CD4-positive, alpha-beta T cell treated with Interferon gamma for 1 hour (primary cell): ENCODE measurements around the gene LCP2.

Experiments
- DNase-seq: peaks from one replicate; pipeline ENCODE4 v3.0.0-alpha.2; 2020

Gene LCP2

DNA sequence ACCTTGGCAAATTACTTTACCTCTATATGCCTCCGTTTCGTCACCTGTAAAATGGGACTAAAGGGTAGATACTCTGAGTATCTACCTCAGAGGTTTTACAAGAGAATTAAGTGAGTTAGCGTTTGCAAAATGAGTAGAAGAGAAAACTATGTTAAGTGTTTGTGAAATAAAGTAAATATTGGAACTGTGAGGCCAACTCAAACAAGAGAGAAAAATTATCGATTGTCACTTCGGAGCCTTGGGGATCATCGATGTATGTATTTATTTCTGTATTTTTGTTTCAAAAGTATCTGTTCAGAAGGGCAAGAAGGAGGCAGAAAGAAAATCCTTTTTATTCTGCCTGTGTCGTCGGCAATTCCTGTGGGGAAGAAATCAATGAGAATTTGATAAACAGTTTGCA is 90.6 kb downstream of the LCP2 start:
- no peak for DNase-seq

DNA sequence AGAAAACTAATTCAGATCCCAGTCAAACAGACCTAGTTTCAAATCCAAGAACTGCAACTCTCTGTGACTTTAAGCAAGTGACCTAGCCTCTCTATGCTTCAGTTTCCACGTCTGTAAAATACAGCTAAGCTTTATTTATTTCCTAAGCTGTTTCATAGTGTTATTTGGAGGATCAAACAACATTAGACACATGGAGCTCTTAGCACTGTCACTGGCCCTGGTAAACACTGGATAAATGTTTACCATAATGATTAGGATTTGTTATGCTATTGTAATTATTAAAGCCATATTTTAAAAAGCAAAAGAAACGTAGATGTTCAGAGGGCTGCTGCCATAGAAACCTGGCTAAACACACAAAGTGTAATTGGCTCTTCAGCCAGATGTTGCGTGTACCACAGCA is 91.4 kb downstream of the LCP2 start:
- DNase-seq = no peak

DNA sequence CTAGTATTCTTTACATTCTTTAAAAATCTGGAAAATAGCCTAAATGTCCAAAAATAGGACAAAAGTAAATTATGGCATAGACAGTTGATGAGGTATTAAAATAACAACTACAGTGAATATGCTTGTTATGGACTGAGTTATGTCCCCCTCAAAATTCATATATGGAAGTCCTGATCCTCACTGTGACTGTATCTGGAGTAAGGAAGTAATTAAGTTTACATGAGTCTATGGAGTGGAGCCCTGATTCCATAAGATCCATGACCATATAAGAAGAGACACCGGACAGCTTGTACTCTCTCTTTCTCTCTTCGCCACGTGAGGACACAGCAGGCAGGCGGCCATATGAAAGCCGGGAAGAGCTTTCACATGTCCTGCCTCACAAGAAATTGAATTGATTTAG is 93.4 kb downstream of the LCP2 start:
- DNase-seq = no peak

DNA sequence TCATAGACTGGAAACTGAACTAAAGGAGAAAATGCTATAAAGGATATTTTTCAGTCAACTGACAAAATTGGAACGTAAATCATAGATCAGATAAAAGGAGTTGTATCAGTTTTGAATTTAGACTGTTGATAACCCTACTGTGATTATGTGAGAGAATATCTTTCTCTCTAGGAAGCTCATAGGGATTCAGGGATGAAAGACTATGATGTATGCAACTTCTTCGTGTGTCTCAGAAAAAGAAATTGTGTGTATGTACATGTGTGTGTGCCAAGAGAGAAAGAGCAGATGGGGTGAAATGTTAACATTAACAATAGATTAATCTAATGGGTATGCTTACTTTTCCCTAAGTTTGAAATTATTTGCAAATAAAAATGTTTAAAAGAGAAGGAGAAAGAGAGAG is 95.5 kb downstream of the LCP2 start:
- DNase-seq = no peak

DNA sequence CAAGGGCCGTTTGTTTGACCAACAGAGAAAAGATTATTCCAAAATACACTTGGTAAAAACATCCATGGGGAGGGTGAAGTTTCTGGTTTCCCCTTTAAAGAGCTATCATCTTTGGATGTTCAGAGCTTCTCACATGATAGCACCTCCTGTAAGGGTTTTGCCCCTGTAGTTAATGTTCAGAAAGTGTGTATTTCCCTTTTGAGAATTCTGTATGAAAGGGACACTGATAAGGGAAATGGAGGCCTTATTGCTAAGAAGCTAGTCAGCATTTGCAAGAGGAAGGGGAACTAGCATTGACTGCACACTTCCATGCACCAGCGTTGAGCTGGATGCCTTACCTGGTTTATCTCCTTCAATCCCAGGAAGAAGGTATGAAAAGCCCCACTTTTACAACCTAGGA is 96.3 kb downstream of the LCP2 start:
- DNase-seq = no peak

DNA sequence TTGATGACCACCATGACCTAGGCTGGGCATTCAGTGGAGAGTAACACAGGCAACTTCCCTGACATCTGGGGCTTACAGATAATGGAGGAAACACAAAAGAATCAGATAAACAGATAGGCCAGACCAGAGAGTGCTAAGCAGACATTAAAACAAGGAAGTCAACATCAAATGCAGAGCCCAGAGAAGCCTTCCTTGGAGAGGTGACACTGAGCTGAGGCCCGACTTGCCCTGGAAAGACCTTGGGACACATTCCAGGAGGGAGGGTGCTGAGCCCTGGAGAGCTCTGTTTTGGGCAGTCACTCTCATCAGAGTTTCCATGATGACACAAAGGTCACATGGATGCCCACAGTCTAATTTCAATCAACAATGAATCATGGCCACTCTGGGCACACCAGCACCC is 96.7 kb downstream of the LCP2 start:
- no peak for DNase-seq
